Measurements from ENCODE around the gene ERBB4.

ERBB4 gene

GRCh38 chr2:212535996-212536816, 2.4 kb downstream of the ERBB4 start:
- H3K27me3 Mint-ChIP-seq, result peaks cover 28% of the 10 kb centered on the region
- H3K4me1 Mint-ChIP-seq (ENCODE audit: low read depth), result peaks cover 15% of the 10 kb centered on the region
- H3K27ac Mint-ChIP-seq, result no peak overlapping the region
- H3K36me3 Mint-ChIP-seq, result no peaks in the 10 kb centered on the region
- H3K9me3 Mint-ChIP-seq (ENCODE audit: low read depth), result no peaks in the 10 kb centered on the region
- peak overlapping the region; percentile 30 for H3K4me3 Mint-ChIP-seq

DNA sequence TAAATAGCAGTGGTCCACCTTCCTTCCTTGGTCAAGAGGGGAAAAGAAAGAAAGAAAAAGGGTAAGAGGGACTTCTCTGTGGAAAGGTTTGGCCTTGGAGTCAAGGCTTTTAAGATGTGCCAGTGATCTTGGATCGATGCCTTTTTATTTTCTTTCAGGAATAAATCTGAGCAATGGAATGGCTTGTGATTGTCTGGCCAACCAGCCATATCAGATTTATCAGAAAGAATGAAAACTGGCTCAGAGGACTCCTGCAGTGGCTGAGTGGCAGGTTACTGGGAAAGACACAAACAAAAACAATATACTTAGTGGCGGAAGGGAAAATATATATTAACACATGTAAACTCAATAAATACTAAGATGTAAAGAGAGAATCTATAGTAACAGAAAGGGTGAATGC, 4.3 kb downstream of the ERBB4 start:
- H3K27ac Mint-ChIP-seq, result no peak overlapping the region
- peaks cover 13% of the 10 kb centered on the region for H3K4me1 Mint-ChIP-seq (ENCODE audit: low read depth)
- H3K4me3 Mint-ChIP-seq, result no peak overlapping the region
- H3K27me3 Mint-ChIP-seq, result peaks cover 22% of the 10 kb centered on the region
- H3K36me3 Mint-ChIP-seq, result no peaks in the 10 kb centered on the region
- no peaks in the 10 kb centered on the region for H3K9me3 Mint-ChIP-seq (ENCODE audit: low read depth)

DNA sequence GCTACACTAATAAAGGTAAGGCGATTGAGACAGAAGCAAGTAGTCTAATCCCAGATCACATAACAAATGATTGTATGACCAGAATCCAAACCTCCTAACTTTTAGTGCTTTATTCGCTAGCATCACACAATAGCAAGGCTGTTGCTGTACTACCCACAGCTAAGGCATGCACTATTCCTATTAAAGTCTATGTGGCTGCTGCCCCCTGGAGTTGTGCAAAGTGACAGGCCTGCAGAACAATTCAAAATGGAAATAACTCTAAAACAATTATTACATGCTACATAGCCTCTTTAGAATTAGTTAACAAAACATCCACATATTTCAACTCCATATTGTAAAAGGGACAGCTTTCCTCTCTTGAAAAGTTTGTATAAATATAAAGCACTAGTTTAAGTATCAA, 6.0 kb downstream of the ERBB4 start:
- H3K4me3 Mint-ChIP-seq, result no peak overlapping the region
- H3K9me3 Mint-ChIP-seq (ENCODE audit: low read depth), result no peaks in the 10 kb centered on the region
- peaks cover 11% of the 10 kb centered on the region for H3K4me1 Mint-ChIP-seq (ENCODE audit: low read depth)
- H3K27me3 Mint-ChIP-seq, result peaks cover 22% of the 10 kb centered on the region
- H3K36me3 Mint-ChIP-seq, result no peaks in the 10 kb centered on the region
- H3K27ac Mint-ChIP-seq, result no peak overlapping the region

DNA sequence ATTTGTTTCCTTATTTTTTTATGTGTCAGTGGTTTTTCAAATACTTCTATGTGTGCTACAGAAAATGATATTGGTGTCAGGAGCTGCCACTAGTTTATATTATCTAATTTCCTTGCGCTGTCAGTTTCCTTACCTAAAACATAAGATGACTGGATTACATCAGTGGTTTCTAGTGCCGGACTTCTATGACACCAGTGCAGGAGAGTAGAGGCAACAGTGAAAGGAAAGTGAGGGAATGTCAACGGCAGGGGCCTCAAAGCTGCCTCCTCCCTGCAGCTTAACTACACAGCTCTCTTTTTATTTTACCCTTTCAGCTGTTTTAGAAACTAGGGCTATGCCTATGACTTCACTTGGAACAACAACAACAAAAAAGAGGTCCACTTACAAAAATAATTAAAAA, 6.5 kb downstream of the ERBB4 start:
- no peaks in the 10 kb centered on the region for H3K36me3 Mint-ChIP-seq
- no peak overlapping the region for H3K27ac Mint-ChIP-seq
- peaks cover 19% of the 10 kb centered on the region for H3K27me3 Mint-ChIP-seq
- H3K9me3 Mint-ChIP-seq (ENCODE audit: low read depth), result no peaks in the 10 kb centered on the region
- H3K4me1 Mint-ChIP-seq (ENCODE audit: low read depth), result peaks cover 8% of the 10 kb centered on the region
- H3K4me3 Mint-ChIP-seq, result no peak overlapping the region

DNA sequence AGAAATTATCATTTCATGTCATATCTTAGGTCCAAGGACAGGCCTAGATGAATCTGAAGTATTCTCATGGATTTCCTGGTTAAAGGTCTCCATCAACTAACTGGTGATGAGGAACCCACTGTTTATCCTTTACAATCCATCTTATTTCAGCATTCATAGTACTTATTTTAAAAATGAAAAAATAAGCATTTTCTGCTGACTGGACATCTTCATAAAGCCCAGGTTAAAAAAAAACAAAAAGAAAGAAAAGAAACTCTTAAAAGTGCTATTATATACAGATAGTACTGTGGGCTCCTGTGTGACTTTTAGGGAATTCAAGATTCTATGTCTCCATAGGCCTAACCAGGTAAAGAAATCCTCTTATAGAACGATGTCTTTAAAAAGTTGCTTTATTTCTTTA, 7.1 kb downstream of the ERBB4 start:
- Mint-ChIP-seq H3K4me3 (no peak overlapping the region), H3K27me3 (peaks cover 15% of the 10 kb centered on the region), H3K27ac (no peak overlapping the region), H3K4me1 (ENCODE audit: low read depth) (peaks cover 3% of the 10 kb centered on the region), H3K9me3 (ENCODE audit: low read depth) (no peaks in the 10 kb centered on the region), H3K36me3 (no peaks in the 10 kb centered on the region)

- H3K9me3 Mint-ChIP-seq (ENCODE audit: low read depth), result no peaks in the 10 kb centered on the region
Observed at GRCh38 chr2:212530991-212531390, 7.6 kb downstream of the ERBB4 start.

GRCh38 chr2:212530373-212530772, 8.2 kb downstream of the ERBB4 start:
- H3K27me3 Mint-ChIP-seq, result peaks cover 9% of the 10 kb centered on the region
- no peaks in the 10 kb centered on the region for H3K4me1 Mint-ChIP-seq (ENCODE audit: low read depth)
- no peak overlapping the region for H3K27ac Mint-ChIP-seq
- no peaks in the 10 kb centered on the region for H3K9me3 Mint-ChIP-seq (ENCODE audit: low read depth)
- H3K4me3 Mint-ChIP-seq, result no peak overlapping the region
- no peaks in the 10 kb centered on the region for H3K36me3 Mint-ChIP-seq

More at GRCh38 chr2:212530991-212531390, 7.6 kb downstream of the ERBB4 start:
- H3K27me3 Mint-ChIP-seq, result peaks cover 12% of the 10 kb centered on the region
- H3K36me3 Mint-ChIP-seq, result no peaks in the 10 kb centered on the region
- no peaks in the 10 kb centered on the region for H3K4me1 Mint-ChIP-seq (ENCODE audit: low read depth)
- no peak overlapping the region for H3K27ac Mint-ChIP-seq
- H3K4me3 Mint-ChIP-seq, result no peak overlapping the region

DNA sequence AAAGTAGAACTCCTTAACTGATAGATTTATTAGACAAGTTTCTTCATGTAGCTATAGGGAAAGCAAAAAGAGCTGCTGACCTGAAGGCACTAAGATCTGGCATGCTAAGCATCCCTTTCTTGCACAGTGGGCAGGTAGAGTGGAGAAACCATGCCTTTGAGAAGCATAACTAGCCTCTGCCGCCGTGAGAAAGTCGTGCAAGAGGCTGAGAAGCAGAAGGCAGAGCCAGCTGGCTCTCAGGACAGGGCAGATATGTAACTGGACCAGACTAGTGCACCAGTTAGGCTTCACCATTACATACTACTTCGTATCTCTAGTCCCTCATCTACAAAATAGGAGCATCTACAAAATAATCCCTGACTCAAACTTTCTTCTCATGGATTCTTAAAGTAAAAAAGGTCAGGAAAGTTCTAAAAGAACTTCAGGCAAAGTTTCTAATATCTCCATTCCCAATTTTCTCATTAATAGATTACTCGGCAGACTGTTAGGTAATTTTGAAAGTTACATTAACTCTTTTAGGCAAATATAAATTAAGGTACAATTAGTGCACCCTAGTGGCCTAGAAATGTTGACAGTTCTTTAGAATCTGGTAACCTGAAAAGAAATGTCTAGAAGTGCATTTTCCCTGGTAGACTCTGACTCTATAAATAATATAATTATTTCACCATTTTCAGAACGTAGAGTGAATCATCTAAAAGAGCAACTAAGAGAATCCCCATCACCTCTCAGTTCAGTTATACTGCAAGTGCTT, 10.3 kb downstream of the ERBB4 start:
- no peak overlapping the region for H3K27ac Mint-ChIP-seq
- no peaks in the 10 kb centered on the region for H3K4me1 Mint-ChIP-seq (ENCODE audit: low read depth)
- no peaks in the 10 kb centered on the region for H3K9me3 Mint-ChIP-seq (ENCODE audit: low read depth)
- no peak overlapping the region for H3K4me3 Mint-ChIP-seq
- no peaks in the 10 kb centered on the region for H3K36me3 Mint-ChIP-seq
- H3K27me3 Mint-ChIP-seq, result no peaks in the 10 kb centered on the region

DNA sequence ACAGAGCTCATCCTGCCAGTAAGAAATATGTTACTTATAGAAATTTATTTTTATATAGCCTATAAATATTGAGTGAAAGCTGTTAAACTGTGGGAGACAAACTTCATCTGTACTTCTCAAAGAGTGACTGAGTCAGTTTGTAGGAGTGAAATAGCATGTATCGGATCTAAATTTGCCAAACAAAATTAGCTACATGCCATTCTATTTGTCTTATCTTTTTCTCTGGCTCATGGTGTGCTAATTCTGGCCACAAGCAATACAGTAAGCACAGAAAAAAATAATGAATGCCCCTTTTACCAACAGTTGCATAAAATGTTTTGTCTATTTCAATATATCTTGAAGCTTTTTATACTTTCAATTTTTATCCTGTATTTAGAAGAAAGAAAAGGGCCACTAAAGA, 12.5 kb downstream of the ERBB4 start:
- H3K4me3 Mint-ChIP-seq, result no peak overlapping the region
- H3K4me1 Mint-ChIP-seq (ENCODE audit: low read depth), result no peaks in the 10 kb centered on the region
- no peaks in the 10 kb centered on the region for H3K9me3 Mint-ChIP-seq (ENCODE audit: low read depth)
- H3K36me3 Mint-ChIP-seq, result no peaks in the 10 kb centered on the region
- H3K27ac Mint-ChIP-seq, result no peak overlapping the region
- no peaks in the 10 kb centered on the region for H3K27me3 Mint-ChIP-seq

GRCh38 chr2:212523756-212524155, 14.8 kb downstream of the ERBB4 start:
- H3K36me3 Mint-ChIP-seq, result no peaks in the 10 kb centered on the region
- no peak overlapping the region for H3K4me3 Mint-ChIP-seq
- no peak overlapping the region for H3K27ac Mint-ChIP-seq
- no peaks in the 10 kb centered on the region for H3K9me3 Mint-ChIP-seq (ENCODE audit: low read depth)
- H3K27me3 Mint-ChIP-seq, result no peaks in the 10 kb centered on the region
- H3K4me1 Mint-ChIP-seq (ENCODE audit: low read depth), result no peaks in the 10 kb centered on the region

- H3K9me3 Mint-ChIP-seq (ENCODE audit: low read depth), result no peaks in the 10 kb centered on the region
- no peaks in the 10 kb centered on the region for H3K36me3 Mint-ChIP-seq
- H3K4me3 Mint-ChIP-seq, result no peak overlapping the region
- H3K4me1 Mint-ChIP-seq (ENCODE audit: low read depth), result no peaks in the 10 kb centered on the region
- no peaks in the 10 kb centered on the region for H3K27me3 Mint-ChIP-seq
- no peak overlapping the region for H3K27ac Mint-ChIP-seq
Observed at GRCh38 chr2:212520340-212520739, 18.3 kb downstream of the ERBB4 start.

GRCh38 chr2:212517693-212518092, 20.9 kb downstream of the ERBB4 start:
- peaks cover 1% of the 10 kb centered on the region for H3K27me3 Mint-ChIP-seq
- H3K36me3 Mint-ChIP-seq, result no peaks in the 10 kb centered on the region
- H3K4me3 Mint-ChIP-seq, result no peak overlapping the region
- H3K4me1 Mint-ChIP-seq (ENCODE audit: low read depth), result no peaks in the 10 kb centered on the region
- H3K27ac Mint-ChIP-seq, result no peak overlapping the region
- H3K9me3 Mint-ChIP-seq (ENCODE audit: low read depth), result no peaks in the 10 kb centered on the region

- no peaks in the 10 kb centered on the region for H3K4me1 Mint-ChIP-seq (ENCODE audit: low read depth)
- no peaks in the 10 kb centered on the region for H3K36me3 Mint-ChIP-seq
- H3K4me3 Mint-ChIP-seq, result no peak overlapping the region
- H3K9me3 Mint-ChIP-seq (ENCODE audit: low read depth), result peaks cover 3% of the 10 kb centered on the region
- no peaks in the 10 kb centered on the region for H3K27me3 Mint-ChIP-seq
- H3K27ac Mint-ChIP-seq, result no peak overlapping the region
Observed at GRCh38 chr2:212505586-212505985, 33.0 kb downstream of the ERBB4 start.

- Mint-ChIP-seq H3K27me3 (no peaks in the 10 kb centered on the region), H3K9me3 (ENCODE audit: low read depth) (no peaks in the 10 kb centered on the region), H3K27ac (no peak overlapping the region), H3K36me3 (no peaks in the 10 kb centered on the region), H3K4me1 (ENCODE audit: low read depth) (no peaks in the 10 kb centered on the region), H3K4me3 (no peak overlapping the region)
Observed at GRCh38 chr2:212495046-212495445, 43.6 kb downstream of the ERBB4 start.

GRCh38 chr2:212494418-212495020, 44.1 kb downstream of the ERBB4 start:
- Mint-ChIP-seq H3K4me1 (ENCODE audit: low read depth) (no peaks in the 10 kb centered on the region), H3K4me3 (no peak overlapping the region), H3K9me3 (ENCODE audit: low read depth) (no peaks in the 10 kb centered on the region), H3K27ac (no peak overlapping the region), H3K27me3 (no peaks in the 10 kb centered on the region), H3K36me3 (no peaks in the 10 kb centered on the region)
